GM12878 (cell line): ENCODE data around the gene SEC31B. TPM values are rescaled to one million over a fixed set of nuclear protein-coding genes. Genes with fewer than 3 reads are reported as not detected.

Experiments used
- ATF2 ChIP-seq: IDR thresholded peaks from 2 replicates; pipeline ENCODE4 v1.6.1; 2012; ENCODE audit warnings: low read length, inconsistent platforms
- BHLHE40 ChIP-seq, 2 experiments: fragments of 450-650 bp in 1 of 2; IDR thresholded peaks; 2 replicates each; pipeline ENCODE4 v1.6.1; 2011 to 2017; ENCODE audit warnings: low read depth in 2 of 2, borderline replicate concordance in 1 of 2, improper control_type of control experiment in 1 of 2, low read length in 1 of 2, mild to moderate bottlenecking in 1 of 2
- BRCA1 ChIP-seq: IDR thresholded peaks from 2 replicates; pipeline ENCODE4 v1.6.1; 2011; ENCODE audit warnings: low read depth, low read length, improper control_type of control experiment
- CEBPZ ChIP-seq: fragments of 150-350 bp; IDR thresholded peaks from 2 replicates; pipeline ENCODE4 v1.6.1; 2016; ENCODE audit warnings: low read depth, low read length
- CTCF ChIP-seq, 3 experiments: IDR thresholded peaks in 2 of 3; conservative IDR thresholded peaks in 1 of 3; 2 replicates each; pipeline ENCODE4 v1.5.1; 2011; ENCODE audit warnings: low read depth in 3 of 3, low read length in 3 of 3, mild to moderate bottlenecking in 3 of 3, control low read depth in 2 of 3, moderate library complexity in 2 of 3, inconsistent platforms in 1 of 3, mixed read lengths in 1 of 3; ENCODE audit not compliant: control insufficient read depth in 2 of 3, insufficient read depth in 1 of 3; ENCODE audit errors: extremely low read depth in 1 of 3
- E2F8 ChIP-seq: fragments of 450-650 bp; IDR thresholded peaks from 2 replicates; pipeline ENCODE4 v1.6.1; 2018; ENCODE audit warnings: mild to moderate bottlenecking, low read depth, moderate library complexity; ENCODE audit not compliant: partially characterized antibody
- ELK1 ChIP-seq: IDR thresholded peaks from 2 replicates; pipeline ENCODE4 v1.6.1; 2012; ENCODE audit warnings: low read depth, low read length, improper control_type of control experiment
- FOXK2 ChIP-seq: fragments of 450-650 bp; IDR thresholded peaks from 2 replicates; pipeline ENCODE4 v1.6.1; 2017; ENCODE audit warnings: mild to moderate bottlenecking, moderate library complexity
- GATAD2B ChIP-seq: fragments of 450-650 bp; conservative IDR thresholded peaks from 2 replicates; pipeline ENCODE4 v1.6.1; 2017; ENCODE audit warnings: low read depth, mild to moderate bottlenecking, moderate library complexity
- NRF1 ChIP-seq: conservative IDR thresholded peaks from 2 replicates; pipeline ENCODE4 v1.6.1; 2011; ENCODE audit warnings: mild to moderate bottlenecking, low read depth, low read length, improper control_type of control experiment
- RCOR1 ChIP-seq: conservative IDR thresholded peaks from 2 replicates; pipeline ENCODE4 v1.6.1; 2012; ENCODE audit warnings: low read depth, low read length, improper control_type of control experiment
- SP1 ChIP-seq: IDR thresholded peaks from one replicate; pipeline ENCODE4 v1.6.1; 2011; ENCODE audit warnings: low read depth, low read length
- ZNF384 ChIP-seq: IDR thresholded peaks from 2 replicates; pipeline ENCODE4 v1.6.1; 2012; ENCODE audit warnings: low read depth, mild to moderate bottlenecking, low read length, improper control_type of control experiment, borderline replicate concordance
- polyA plus RNA-seq, 11 experiments: library from polyadenylated mRNA; depleted of rRNA in 4 of 11; unstranded in 6 of 11; stranded (reverse) in 5 of 11; fragments of >200 nt; fragmentation: Nextera tagmentation in 4 of 11; fragmentation: Illumina TruSeq in 1 of 11; extraction: Ambion mirVana in 4 of 11; extraction: Trizol in 1 of 11; gene quantifications; 1 replicate in 1 of 11; 2 replicates in 10 of 11; pipeline versions ENCODE4 v1.2.1 to v1.2.3, GENCODE V29; 2011 to 2016; ENCODE audit warnings: inconsistent platforms in 2 of 11, missing spikeins in 2 of 11, low read depth in 1 of 11
- total RNA-seq, 4 experiments: library from RNA; depleted of rRNA in 3 of 4; stranded (reverse); fragments of >200 nt in 3 of 4; fragmentation: Illumina TruSeq in 1 of 4; extraction: Trizol in 1 of 4; gene quantifications; 2 replicates each; pipeline versions ENCODE4 v1.2.1 to v1.2.3, GENCODE V29; 2013 to 2021

SEC31B gene
- total and polyA plus RNA-seq, 10 of the 15 experiments (the other 5 are each of a cell fraction or from before 2014, with no cell fraction given), result 3.4 to 24.3 (median 9.9) TPM

GRCh38 chr10:100535715-100536353, 16.2 kb upstream of the SEC31B start, which contains the start of gene HIF1AN (continued):
- TF ChIP-seq RCOR1 (peak; percentile 76; the same call in 1 of the 2 replicates), ATF2 (no peak), ELK1 (peak; percentile 96), E2F8 (peak; percentile 77), SP1 (peak; percentile 58), GATAD2B (0 out of 2 replicates have a peak, but pooled peaks have one; percentile 63), CEBPZ (no peak), NRF1 (no peak), BRCA1 (no peak), ZNF384 (peak; percentile 99), CTCF (IDR thresholded peaks at IDR 0.05 in 2 of 3, conservative IDR thresholded peaks at IDR 0.05 in 1 of 3; ENCODE audit: control insufficient read depth in 2 of 3, extremely low read depth in 1 of 3, insufficient read depth in 1 of 3, low read depth in 3 of 3, low read length in 3 of 3) (peak; percentile 94 to 98 (median 94)), FOXK2 (peak; percentile 8; the same call in 1 of the 2 replicates), BHLHE40 (IDR thresholded peaks at IDR 0.05; ENCODE audit: borderline replicate concordance in 1 of 2, low read depth in 2 of 2, low read length in 1 of 2) (peak; percentile 28 to 52; a peak in 1 of 4 replicates)
